RWPE2 (cell line): ENCODE results near the gene PEAK3.
A peak's percentile ranks its signal among the peaks of the same experiment; 100 is the strongest.

Experiments used
- ATAC-seq: fragments of 200-7000 bp; cut with Tn5 transposase; 3 replicates; pipeline ENCODE4 v1.9.1; 2021; ENCODE audit warnings: low read depth
- DNase-seq: peaks from one replicate; pipeline ENCODE4 v3.0.0-alpha.2; 2020; ENCODE audit warnings: low spot score
- H3K27ac ChIP-seq: fragments of 450-650 bp; 2 replicates; pipeline ENCODE4 v1.5.1; 2017; ENCODE audit warnings: mild to moderate bottlenecking; ENCODE audit not compliant: poor library complexity, severe bottlenecking
- H3K27me3 ChIP-seq: fragments of 250-450 bp; sonication (Bioruptor Pico); 2 replicates; pipeline ENCODE4 v1.5.1; 2021; ENCODE audit warnings: mild to moderate bottlenecking, moderate library complexity; ENCODE audit not compliant: insufficient read depth, poor library complexity, severe bottlenecking
- H3K36me3 ChIP-seq: fragments of 250-450 bp; sonication (Bioruptor Pico); 2 replicates; pipeline ENCODE4 v1.5.1; 2020; ENCODE audit warnings: low read depth, mild to moderate bottlenecking, moderate library complexity
- H3K4me1 ChIP-seq: fragments of 250-450 bp; sonication (Bioruptor Pico); 2 replicates; pipeline ENCODE4 v1.5.1; 2021; ENCODE audit warnings: mild to moderate bottlenecking, moderate library complexity; ENCODE audit not compliant: insufficient read depth, poor library complexity, severe bottlenecking
- H3K4me3 ChIP-seq: fragments of 250-450 bp; sonication (Bioruptor Pico); 2 replicates; pipeline ENCODE4 v1.5.1; 2021; ENCODE audit warnings: mild to moderate bottlenecking, moderate library complexity; ENCODE audit not compliant: severe bottlenecking
- H3K9me3 ChIP-seq: fragments of 250-450 bp; sonication (Bioruptor Pico); 2 replicates; pipeline ENCODE4 v1.5.1; 2021; ENCODE audit warnings: mild to moderate bottlenecking, moderate library complexity; ENCODE audit not compliant: severe bottlenecking
- TF ChIP-seq, protein P1 (sequence below): fragments of 450-650 bp; IDR thresholded peaks from one replicate; pipeline ENCODE4 v1.5.1; 2017; ENCODE audit warnings: mild to moderate bottlenecking, moderate library complexity; ENCODE audit not compliant: poor library complexity, severe bottlenecking

Gene PEAK3

DNA sequence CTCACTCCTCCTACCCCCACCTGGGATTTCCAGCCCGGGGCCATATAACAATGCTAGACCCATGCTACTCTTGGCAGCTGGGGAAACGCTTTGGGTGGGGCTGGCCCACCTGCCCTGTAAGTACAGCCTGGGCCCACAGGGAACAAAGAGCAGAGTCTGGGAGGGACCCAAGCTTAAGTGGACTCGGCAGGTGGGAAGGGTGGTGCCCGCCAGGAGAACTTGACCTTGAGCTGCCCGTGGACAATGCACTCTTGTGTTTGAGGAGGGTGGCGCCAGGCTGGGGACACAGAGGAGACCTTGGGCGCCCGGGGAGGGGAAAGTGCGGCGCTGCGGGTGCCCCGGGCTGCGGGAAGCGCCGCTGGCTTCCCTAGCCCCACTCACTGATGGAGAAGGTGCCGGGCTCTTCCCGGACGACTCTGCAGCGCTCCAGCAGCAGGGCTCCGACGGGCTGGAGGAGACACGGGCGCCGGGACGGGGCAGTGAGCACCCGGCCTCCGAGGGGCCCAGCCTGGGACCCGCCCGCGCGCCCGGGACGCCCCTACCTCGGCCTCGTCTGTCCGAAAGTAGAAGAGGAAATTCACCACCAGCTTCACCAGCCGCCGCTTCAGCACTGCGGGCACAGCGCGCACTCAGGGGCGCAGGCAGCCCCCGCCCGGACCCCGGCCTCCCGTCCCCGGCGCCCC, 46.5 kb downstream of the PEAK3 start:
- Histone ChIP-seq H3K9me3 (no peaks in the 10 kb centered on the region), H3K36me3 (peaks cover 40% of the 10 kb centered on the region), H3K4me1 (peaks cover 10% of the 10 kb centered on the region), H3K27me3 (no peaks in the 10 kb centered on the region), H3K27ac (peak overlapping the region; percentile 69), H3K4me3 (peak overlapping the region; percentile 88)
- no peak for DNase-seq
- TF ChIP-seq, protein P1, sequence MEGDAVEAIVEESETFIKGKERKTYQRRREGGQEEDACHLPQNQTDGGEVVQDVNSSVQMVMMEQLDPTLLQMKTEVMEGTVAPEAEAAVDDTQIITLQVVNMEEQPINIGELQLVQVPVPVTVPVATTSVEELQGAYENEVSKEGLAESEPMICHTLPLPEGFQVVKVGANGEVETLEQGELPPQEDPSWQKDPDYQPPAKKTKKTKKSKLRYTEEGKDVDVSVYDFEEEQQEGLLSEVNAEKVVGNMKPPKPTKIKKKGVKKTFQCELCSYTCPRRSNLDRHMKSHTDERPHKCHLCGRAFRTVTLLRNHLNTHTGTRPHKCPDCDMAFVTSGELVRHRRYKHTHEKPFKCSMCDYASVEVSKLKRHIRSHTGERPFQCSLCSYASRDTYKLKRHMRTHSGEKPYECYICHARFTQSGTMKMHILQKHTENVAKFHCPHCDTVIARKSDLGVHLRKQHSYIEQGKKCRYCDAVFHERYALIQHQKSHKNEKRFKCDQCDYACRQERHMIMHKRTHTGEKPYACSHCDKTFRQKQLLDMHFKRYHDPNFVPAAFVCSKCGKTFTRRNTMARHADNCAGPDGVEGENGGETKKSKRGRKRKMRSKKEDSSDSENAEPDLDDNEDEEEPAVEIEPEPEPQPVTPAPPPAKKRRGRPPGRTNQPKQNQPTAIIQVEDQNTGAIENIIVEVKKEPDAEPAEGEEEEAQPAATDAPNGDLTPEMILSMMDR = no peak
- 0 out of 3 replicates have a peak, but pooled peaks have one; percentile 7 for ATAC-seq

DNA sequence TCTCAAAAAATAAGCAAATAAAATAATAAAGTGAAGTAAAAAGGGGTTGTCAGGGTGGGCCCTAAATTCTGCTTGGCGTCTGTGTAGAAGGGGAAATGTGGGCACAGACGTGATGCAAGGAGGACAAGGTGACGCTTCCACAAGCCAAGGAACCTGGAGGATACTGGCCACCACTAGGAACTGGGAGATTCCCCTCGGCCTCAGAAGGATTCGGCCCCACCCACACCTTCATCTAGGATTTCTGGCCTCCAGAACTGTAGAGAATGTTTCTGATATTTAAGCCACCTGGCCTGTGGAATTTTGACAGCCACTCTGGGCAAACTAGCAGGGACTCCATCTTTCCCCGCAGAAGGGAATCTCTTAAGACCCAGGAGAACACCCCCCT, 47.0 kb downstream of the PEAK3 start:
- H3K4me1 ChIP-seq = peaks cover 10% of the 10 kb centered on the region
- no peak for DNase-seq
- no peaks in the 10 kb centered on the region for H3K27me3 ChIP-seq
- 0 out of 3 replicates have a peak, but pooled peaks have one; percentile 3 for ATAC-seq
- no peaks in the 10 kb centered on the region for H3K9me3 ChIP-seq
- H3K4me3 ChIP-seq = peak overlapping the region; percentile 88
- peaks cover 45% of the 10 kb centered on the region for H3K36me3 ChIP-seq
- H3K27ac ChIP-seq = peak overlapping the region; percentile 69
- TF ChIP-seq, protein P1 = no peak

DNA sequence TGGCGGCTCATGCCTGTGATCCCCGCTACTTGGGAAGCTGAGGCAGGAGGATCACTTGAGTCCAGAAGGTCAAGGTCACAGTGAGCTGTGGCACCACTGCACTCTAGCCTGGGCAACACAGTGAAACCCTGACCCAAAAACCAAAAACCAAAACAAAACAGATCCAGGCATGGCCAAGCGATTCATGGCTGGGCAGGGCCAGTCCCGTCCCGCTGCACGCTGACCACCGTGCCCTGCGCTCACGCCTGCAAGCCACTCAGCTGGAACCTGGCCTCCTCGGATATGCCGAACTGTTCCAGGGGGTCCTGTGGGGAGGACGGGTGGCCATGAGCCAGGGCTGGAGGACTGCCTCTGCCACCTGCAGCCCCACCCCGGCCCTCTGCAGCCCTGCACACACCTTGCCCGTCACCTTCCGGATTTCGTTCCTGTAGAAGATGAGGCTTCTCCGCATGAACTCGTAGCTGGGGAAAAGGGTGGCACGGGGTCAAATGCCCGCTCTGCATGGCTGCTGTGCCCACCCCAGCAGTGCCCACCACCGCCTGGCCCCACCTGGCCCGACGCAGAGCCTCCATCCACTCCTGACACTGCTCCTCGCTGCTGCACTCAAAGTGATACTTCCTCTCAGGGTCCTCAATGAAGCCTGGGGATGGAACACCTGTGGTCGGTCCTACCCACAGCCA, 48.2 kb downstream of the PEAK3 start:
- DNase-seq (no peak), ATAC-seq (no peak)
- no peaks in the 10 kb centered on the region for H3K9me3 ChIP-seq
- H3K27ac ChIP-seq = no peak overlapping the region
- H3K4me3 ChIP-seq = no peak overlapping the region
- H3K27me3 ChIP-seq = no peaks in the 10 kb centered on the region
- peaks cover 8% of the 10 kb centered on the region for H3K4me1 ChIP-seq
- H3K36me3 ChIP-seq = peaks cover 52% of the 10 kb centered on the region
- TF ChIP-seq, protein P1 = no peak

DNA sequence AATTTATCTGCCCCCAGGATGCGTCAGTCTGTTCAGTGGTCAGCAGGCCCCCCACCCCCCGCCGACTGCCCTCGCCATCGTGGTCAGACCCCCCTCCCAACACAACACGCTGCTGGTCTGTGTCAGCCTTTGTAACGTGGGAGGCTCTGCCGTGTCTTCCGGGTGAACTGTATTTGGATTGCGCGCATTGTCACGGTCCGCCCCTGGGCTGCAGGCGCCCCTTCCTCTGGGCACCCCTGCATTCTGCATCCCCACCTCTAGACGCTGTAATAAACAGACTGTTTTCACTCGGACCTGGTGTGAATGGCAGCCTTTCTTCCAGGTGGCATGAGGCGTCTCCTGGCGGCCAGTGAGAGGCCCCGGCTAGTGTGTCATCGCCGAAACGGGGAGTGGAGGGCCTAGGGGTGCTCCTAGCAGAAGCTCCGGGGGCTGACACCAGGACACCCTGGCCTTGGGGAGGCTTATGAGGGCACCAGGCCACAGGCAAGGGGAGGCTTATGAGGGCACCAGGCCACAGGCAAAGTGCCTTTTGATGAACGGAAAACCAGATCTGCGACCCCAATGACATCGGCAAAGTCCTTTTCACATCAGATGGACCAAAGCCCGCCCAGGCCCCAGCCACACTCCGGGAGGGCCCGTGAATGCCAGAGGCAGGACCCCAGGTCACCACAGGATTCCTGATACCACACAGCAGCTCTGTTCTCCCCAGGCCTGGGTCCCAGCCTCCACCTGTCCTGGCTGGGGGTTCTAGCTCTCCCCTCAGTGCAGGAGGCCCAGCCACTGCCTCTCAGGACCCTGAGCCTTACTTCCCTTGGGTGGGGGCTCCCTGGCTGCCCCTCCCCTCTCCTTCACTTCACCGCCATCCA, 49.5 kb downstream of the PEAK3 start:
- no peaks in the 10 kb centered on the region for H3K27me3 ChIP-seq
- ATAC-seq (no peak), DNase-seq (no peak)
- peaks cover 47% of the 10 kb centered on the region for H3K36me3 ChIP-seq
- H3K4me3 ChIP-seq = no peak overlapping the region
- no peaks in the 10 kb centered on the region for H3K4me1 ChIP-seq
- TF ChIP-seq, protein P1 = no peak
- H3K9me3 ChIP-seq = no peaks in the 10 kb centered on the region
- no peak overlapping the region for H3K27ac ChIP-seq
